SK-N-SH treated with all-trans-retinoic acid at 6 μM for 48 hours (cell line): ENCODE data around the gene EDC3.

Experiments
- CSRNP3 ChIP-seq: fragments of 250-450 bp; sonication (Bioruptor Pico); IDR thresholded peaks from 2 replicates; pipeline ENCODE4 v1.5.1; 2021; ENCODE audit warnings: mild to moderate bottlenecking, moderate library complexity
- ESRRG ChIP-seq: fragments of 250-450 bp; sonication (Bioruptor Pico); IDR thresholded peaks from 2 replicates; pipeline ENCODE4 v1.6.1; 2021; ENCODE audit warnings: mild to moderate bottlenecking
- RARB ChIP-seq: fragments of 250-450 bp; sonication (Bioruptor Pico); IDR thresholded peaks from 2 replicates; pipeline ENCODE4 v1.8.0; 2021; ENCODE audit warnings: mild to moderate bottlenecking, moderate library complexity
- TCF4 ChIP-seq: fragments of 250-450 bp; sonication (Bioruptor Pico); IDR thresholded peaks from 2 replicates; pipeline ENCODE4 v1.8.0; 2021; ENCODE audit warnings: mild to moderate bottlenecking, moderate library complexity, borderline replicate concordance
- TOX ChIP-seq: fragments of 250-450 bp; sonication (Bioruptor Pico); IDR thresholded peaks from 2 replicates; pipeline ENCODE4 v1.8.0; 2021; ENCODE audit warnings: mild to moderate bottlenecking, moderate library complexity, borderline replicate concordance
- ZC3H10 ChIP-seq: fragments of 250-450 bp; sonication (Bioruptor Pico); IDR thresholded peaks from 2 replicates; pipeline ENCODE4 v1.5.1; 2021; ENCODE audit warnings: mild to moderate bottlenecking, moderate library complexity

DNA sequence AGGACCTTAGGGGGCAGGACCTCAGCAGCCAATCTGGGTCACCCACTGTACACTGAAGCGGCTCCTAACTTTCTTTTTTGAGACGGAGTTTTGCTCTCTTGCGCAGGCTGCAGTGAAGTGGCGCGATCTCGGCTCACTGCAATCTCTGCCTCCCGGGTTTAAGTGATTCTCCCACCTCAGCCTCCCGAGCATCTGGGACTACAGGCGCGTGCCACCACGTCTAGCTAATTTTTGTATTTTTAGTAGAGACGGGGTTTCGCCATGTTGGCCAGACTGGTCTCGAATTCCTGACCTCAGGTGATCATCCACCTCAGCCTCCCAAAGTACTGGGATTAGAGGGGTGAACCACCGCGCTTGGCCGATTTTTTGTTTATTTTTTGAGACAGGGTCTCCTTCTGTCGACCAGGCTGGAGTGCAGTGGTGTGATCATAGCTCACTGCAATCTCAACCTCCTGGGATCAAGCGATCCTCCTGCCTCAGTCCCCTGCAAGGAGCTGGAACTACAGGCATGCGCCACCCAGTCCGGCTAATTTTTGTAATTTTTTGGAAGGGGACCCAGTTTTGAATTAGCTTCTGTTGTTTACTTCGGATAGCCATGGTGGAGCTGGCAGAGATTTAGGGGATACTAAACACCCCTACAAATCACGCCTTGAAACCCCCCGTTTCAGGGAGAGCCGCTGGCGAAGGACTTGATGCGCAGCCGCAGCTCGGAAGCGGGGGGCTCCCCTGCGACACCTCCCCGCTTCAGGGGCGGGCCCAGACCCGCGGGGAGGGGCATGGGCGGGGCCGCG, 81.7 kb downstream of the EDC3 start:
- no peak for TF ChIP-seq CSRNP3 (CRISPR knock-in tag)
- TF ChIP-seq ZC3H10 (CRISPR knock-in tag) = no peak
- no peak for TF ChIP-seq TOX
- no peak for TF ChIP-seq TCF4 (CRISPR knock-in tag)
- TF ChIP-seq RARB (CRISPR knock-in tag) = no peak
- no peak for TF ChIP-seq ESRRG (CRISPR knock-in tag)
